ENCODE data around the gene NOXO1.

Gene NOXO1

DNA sequence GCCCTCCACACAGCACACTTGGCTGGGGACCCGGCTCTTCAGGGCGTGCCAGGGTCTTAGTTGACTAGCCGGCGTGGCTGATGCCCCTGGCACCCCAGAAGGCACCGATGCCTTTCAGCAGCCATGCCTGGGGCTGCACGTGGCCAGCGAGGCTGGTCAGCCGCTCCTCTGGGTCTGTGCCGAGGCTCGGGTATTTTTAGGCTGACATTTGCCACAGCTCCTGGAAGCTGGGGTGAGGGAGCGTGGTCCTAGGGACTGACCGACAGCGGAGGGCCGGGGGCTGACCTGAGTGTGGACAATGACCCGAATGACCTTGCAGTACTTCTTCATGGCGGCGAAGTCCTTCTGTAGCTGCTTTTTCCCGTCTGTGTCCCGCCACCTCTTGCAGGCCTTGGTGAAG lies 30.7 kb downstream of the NOXO1 start:
- TF ChIP-seq, protein P1, sequence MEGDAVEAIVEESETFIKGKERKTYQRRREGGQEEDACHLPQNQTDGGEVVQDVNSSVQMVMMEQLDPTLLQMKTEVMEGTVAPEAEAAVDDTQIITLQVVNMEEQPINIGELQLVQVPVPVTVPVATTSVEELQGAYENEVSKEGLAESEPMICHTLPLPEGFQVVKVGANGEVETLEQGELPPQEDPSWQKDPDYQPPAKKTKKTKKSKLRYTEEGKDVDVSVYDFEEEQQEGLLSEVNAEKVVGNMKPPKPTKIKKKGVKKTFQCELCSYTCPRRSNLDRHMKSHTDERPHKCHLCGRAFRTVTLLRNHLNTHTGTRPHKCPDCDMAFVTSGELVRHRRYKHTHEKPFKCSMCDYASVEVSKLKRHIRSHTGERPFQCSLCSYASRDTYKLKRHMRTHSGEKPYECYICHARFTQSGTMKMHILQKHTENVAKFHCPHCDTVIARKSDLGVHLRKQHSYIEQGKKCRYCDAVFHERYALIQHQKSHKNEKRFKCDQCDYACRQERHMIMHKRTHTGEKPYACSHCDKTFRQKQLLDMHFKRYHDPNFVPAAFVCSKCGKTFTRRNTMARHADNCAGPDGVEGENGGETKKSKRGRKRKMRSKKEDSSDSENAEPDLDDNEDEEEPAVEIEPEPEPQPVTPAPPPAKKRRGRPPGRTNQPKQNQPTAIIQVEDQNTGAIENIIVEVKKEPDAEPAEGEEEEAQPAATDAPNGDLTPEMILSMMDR (IDR thresholded peaks at IDR 0.05; ENCODE audit: insufficient read depth, missing control alignments), result no peak
- DNase-seq (ENCODE audit: insufficient read length, low spot score), result no peak
- FAIRE-seq, result no peak

GRCh38 chr16:1950047-1950446 lies 31.2 kb downstream of the NOXO1 start:
- no peak for FAIRE-seq
- DNase-seq (ENCODE audit: insufficient read length, low spot score), result no peak
- TF ChIP-seq, protein P1 (IDR thresholded peaks at IDR 0.05; ENCODE audit: insufficient read depth, missing control alignments), result no peak

DNA sequence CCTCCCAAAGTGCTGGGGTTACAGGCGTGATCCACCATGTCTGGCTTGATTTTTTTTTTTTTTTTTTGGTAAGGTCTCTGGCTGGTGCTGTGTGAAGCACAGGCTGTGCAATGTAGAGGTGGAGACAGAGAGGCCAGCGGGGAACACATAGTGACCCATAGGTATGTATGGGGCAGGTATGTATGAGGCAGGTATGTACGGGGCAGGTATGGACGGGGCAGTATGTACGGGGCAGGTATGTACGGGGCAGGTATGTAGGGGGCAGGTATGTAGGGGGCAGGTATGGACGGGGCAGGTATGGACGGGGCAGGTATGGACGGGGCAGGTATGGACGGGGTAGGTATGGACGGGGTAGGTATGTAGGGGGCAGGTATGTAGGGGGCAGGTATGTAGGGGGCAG lies 31.8 kb downstream of the NOXO1 start:
- DNase-seq (ENCODE audit: insufficient read length, low spot score), result no peak
- TF ChIP-seq, protein P1 (IDR thresholded peaks at IDR 0.05; ENCODE audit: insufficient read depth, missing control alignments), result no peak
- FAIRE-seq, result no peak

GRCh38 chr16:1947369-1947670 lies 33.9 kb downstream of the NOXO1 start:
- TF ChIP-seq, protein P1 (IDR thresholded peaks at IDR 0.05; ENCODE audit: insufficient read depth, missing control alignments), result no peak
- FAIRE-seq (no peak), DNase-seq (ENCODE audit: insufficient read length, low spot score) (no peak)

- no peak for FAIRE-seq
- no peak for DNase-seq (ENCODE audit: insufficient read length, low spot score)
- TF ChIP-seq, protein P1 (IDR thresholded peaks at IDR 0.05; ENCODE audit: insufficient read depth, missing control alignments), result no peak
These were observed 34.5 kb downstream of the NOXO1 start for GRCh38 chr16:1946495-1947368.

DNA sequence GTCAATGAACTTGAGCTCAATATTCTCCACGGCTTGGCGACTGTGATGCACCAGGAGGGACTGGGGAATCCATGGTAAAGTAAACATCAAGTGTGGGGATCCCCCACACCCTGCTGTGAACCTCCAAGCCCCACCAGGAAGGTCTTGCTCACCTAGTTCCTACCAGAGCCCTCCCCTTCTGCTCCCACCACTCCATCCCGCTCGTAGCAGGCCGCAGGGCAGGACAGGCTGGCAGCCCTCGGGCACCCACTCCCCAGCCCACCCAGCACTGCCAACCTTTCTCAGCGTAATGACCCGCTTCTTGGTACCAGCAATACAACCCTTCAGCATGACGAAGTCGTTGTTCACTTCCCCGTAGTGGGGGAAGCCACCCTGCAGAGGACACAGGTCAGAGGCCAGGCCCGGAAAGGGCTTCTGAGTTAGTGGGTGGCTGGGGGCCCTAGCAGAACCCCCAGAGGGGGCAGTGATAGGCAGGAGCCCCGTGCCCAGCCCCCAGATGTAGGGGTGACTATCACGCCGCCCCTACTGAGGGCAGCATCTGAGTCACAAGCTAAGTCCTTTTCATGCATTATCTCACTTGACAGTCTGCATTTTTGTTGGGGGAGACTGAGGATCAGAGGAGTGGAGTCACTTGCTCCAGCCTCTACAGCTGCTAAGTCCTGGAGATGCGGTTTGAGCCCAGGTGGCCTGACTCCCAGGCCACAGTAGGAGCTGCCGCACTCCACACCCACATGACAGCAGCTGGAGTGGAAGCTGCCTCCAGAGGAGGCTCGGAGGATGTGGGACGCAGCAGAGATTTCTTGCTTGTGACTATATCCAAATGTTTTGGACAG lies 35.5 kb downstream of the NOXO1 start:
- TF ChIP-seq, protein P1 (IDR thresholded peaks at IDR 0.05; ENCODE audit: insufficient read depth, missing control alignments), result no peak
- FAIRE-seq, result no peak

More for the DNA sequence above, 35.5 kb downstream of the NOXO1 start:
- DNase-seq (ENCODE audit: insufficient read length, low spot score), result no peak

All from D721Med (cell line).